ENCODE results near the gene GRN. TPM values are rescaled to one million over a fixed set of nuclear protein-coding genes. Genes with fewer than 3 reads are reported as not detected.
A peak's percentile ranks its signal among the peaks of the same experiment; 100 is the strongest.

GRN gene
- polyA plus RNA-seq, 2 of the 4 experiments (the other 2 are of a cell fraction): 111 to 197 TPM

- TF ChIP-seq ATOH8 (CRISPR knock-in tag; IDR thresholded peaks at IDR 0.05; ENCODE audit: low read depth): no peak
- no peak for TF ChIP-seq NR3C1 (IDR thresholded peaks at IDR 0.05)
- TF ChIP-seq SMC3 (IDR thresholded peaks at IDR 0.05): no peak
- no peak for TF ChIP-seq ZNF302 (CRISPR knock-in tag; IDR thresholded peaks at IDR 0.05)
- no peak for TF ChIP-seq ESRRA (IDR thresholded peaks at IDR 0.05; ENCODE audit: borderline replicate concordance, low read length)
- no peak for TF ChIP-seq ZC3H11A (IDR thresholded peaks at IDR 0.05)
Observed at GRCh38 chr17:44322236-44322895, 22.7 kb upstream of the GRN start (continued).

GRCh38 chr17:44323359-44324091, 21.6 kb upstream of the GRN start:
- ATAC-seq (no peak), FAIRE-seq (no peak), DNase-seq (ENCODE audit: low read depth in 1 of 2, low spot score in 1 of 2) (no peak)
- Histone ChIP-seq H3K27ac (peak overlapping the region; percentile 93), H3K4me2 (peak overlapping the region; percentile 85), H3K9me3 (no peaks in the 10 kb centered on the region), H3K4me1 (peaks cover 17% of the 10 kb centered on the region), H3K4me3 (peak overlapping the region; percentile 98)
- CTCF ChIA-PET: interaction anchor here (0.7 to 14.1 kb wide), 8 partner anchors 11 to 114 kb away, joined by 3 to 159 read pairs (median 4); partner anchors contain the start of gene FAM171A2
- no peak for TF ChIP-seq CEBPB (IDR thresholded peaks at IDR 0.05)
- TF ChIP-seq RCOR1 (IDR thresholded peaks at IDR 0.05; ENCODE audit: low read depth, low read length): no peak
- no peak for TF ChIP-seq SMC3 (IDR thresholded peaks at IDR 0.05)
- no peak for TF ChIP-seq HOXB5 (CRISPR knock-in tag; IDR thresholded peaks at IDR 0.05)
- no peak for TF ChIP-seq MAZ (IDR thresholded peaks at IDR 0.05; ENCODE audit: borderline replicate concordance, low read depth, low read length)
- TF ChIP-seq ZNF302 (CRISPR knock-in tag; IDR thresholded peaks at IDR 0.05): no peak
- TF ChIP-seq EHF (CRISPR knock-in tag; IDR thresholded peaks at IDR 0.05): no peak
- TF ChIP-seq NPAS2 (CRISPR knock-in tag; IDR thresholded peaks at IDR 0.05; ENCODE audit: borderline replicate concordance): no peak
- TF ChIP-seq RARB (CRISPR knock-in tag; IDR thresholded peaks at IDR 0.05): no peak
- no peak for TF ChIP-seq HEYL (CRISPR knock-in tag; IDR thresholded peaks at IDR 0.05)
- no peak for TF ChIP-seq TFCP2L1 (CRISPR knock-in tag; IDR thresholded peaks at IDR 0.05)
- TF ChIP-seq CHD2 (IDR thresholded peaks at IDR 0.05; ENCODE audit: low read length, partially characterized antibody): no peak
- TF ChIP-seq HDAC2 (IDR thresholded peaks at IDR 0.05): no peak
- TF ChIP-seq HES2 (IDR thresholded peaks at IDR 0.05): no peak
- POLR2A ChIA-PET: interaction anchor here (1.6 to 2.1 kb wide), 2 partner anchors 102 to 103 kb away, joined by 6 to 9 read pairs; partner anchors contain the start of gene UBTF
- WGBS (ENCODE audit: missing lambda C conversion rate): 75% methylated on average over 23 of the region's 27 CpGs

- TF ChIP-seq HEYL (CRISPR knock-in tag; IDR thresholded peaks at IDR 0.05): no peak
- 0 out of 2 replicates have a peak, but pooled peaks have one; percentile 2 for TF ChIP-seq USF2 (IDR thresholded peaks at IDR 0.05)
- TF ChIP-seq PBX3 (IDR thresholded peaks at IDR 0.05): no peak
- TF ChIP-seq TFCP2L1 (CRISPR knock-in tag; IDR thresholded peaks at IDR 0.05): 0 out of 2 replicates have a peak, but pooled peaks have one; percentile 24
- no peak for TF ChIP-seq SREBF2 (IDR thresholded peaks at IDR 0.05)
- no peak for TF ChIP-seq EP300 (IDR thresholded peaks at IDR 0.05)
- no peak for TF ChIP-seq RFX5 (IDR thresholded peaks at IDR 0.05)
- peak; percentile 80; the same call in 1 of the 2 replicates for TF ChIP-seq MAX (IDR thresholded peaks at IDR 0.05)
- Histone ChIP-seq H3K4me1 (peaks cover 17% of the 10 kb centered on the region), H3K27ac (peak overlapping the region; percentile 93), H3K9me3 (no peaks in the 10 kb centered on the region), H3K4me3 (peak overlapping the region; percentile 98), H3K4me2 (peak overlapping the region; percentile 85)
- peak; percentile 2 to 5; a peak in 3 of 6 replicates for ATAC-seq
- POLR2A ChIA-PET: interaction anchor here (0.6 to 2.1 kb wide), 5 partner anchors 9 to 104 kb away, joined by 3 to 9 read pairs (median 4); partner anchors contain the start of gene UBTF
- 9% methylated on average over 29 of the region's 38 CpGs for WGBS (ENCODE audit: missing lambda C conversion rate)
- DNase-seq (ENCODE audit: low read depth in 1 of 2, low spot score in 1 of 2): no peak
- CTCF ChIA-PET: interaction anchor here (0.7 to 14.1 kb wide), 9 partner anchors 8 to 114 kb away, joined by 3 to 159 read pairs (median 5); partner anchors contain the start of gene FAM171A2
- FAIRE-seq: no peak
Observed at GRCh38 chr17:44324092-44324570, 21.0 kb upstream of the GRN start.

Measured in A549 (cell line).